Transverse colon (tissue), 4 donors: ENCODE results near the gene GBX1. TPM values are rescaled to one million over a fixed set of nuclear protein-coding genes. Genes with fewer than 3 reads are reported as not detected.

Experiments
- DNase-seq: peaks from one replicate; pipeline ENCODE4 v3.0.0-alpha.2; 2019
- H3K27ac ChIP-seq, 4 donors: fragments of 200-600 bp; sonication (generic); 2 replicates each; pipeline ENCODE4 v1.5.1; 2016 to 2018; ENCODE audit warnings: inconsistent platforms in 4 of 4
- H3K27me3 ChIP-seq: fragments of 200-600 bp; sonication (generic); 2 replicates; pipeline ENCODE4 v1.5.1; 2017; ENCODE audit warnings: inconsistent platforms
- H3K36me3 ChIP-seq, 4 donors: fragments of 200-600 bp; sonication (generic); 2 replicates each; pipeline ENCODE4 v1.5.1; 2017 to 2019; ENCODE audit warnings: inconsistent platforms in 4 of 4
- H3K4me1 ChIP-seq, 4 donors: fragments of 200-600 bp; sonication (generic); 2 replicates each; pipeline ENCODE4 v1.5.1; 2017 to 2020; ENCODE audit warnings: inconsistent platforms in 4 of 4
- H3K4me3 ChIP-seq, 4 donors: fragments of 200-600 bp; sonication (generic); 1 replicate in 1 of 4; 2 replicates in 3 of 4; pipeline versions ENCODE4 v1.5.1 to v1.6.1; 2017 to 2019; ENCODE audit warnings: inconsistent platforms in 4 of 4
- H3K9me3 ChIP-seq, 2 donors: fragments of 200-600 bp; sonication (generic); 2 replicates each; pipeline ENCODE4 v1.5.1; 2017 to 2019; ENCODE audit warnings: inconsistent platforms in 2 of 2
- EP300 ChIP-seq: sonication (generic); formaldehyde crosslinking; IDR thresholded peaks from one replicate; pipeline ENCODE4 v1.6.1; 2017; ENCODE audit warnings: antibody characterized with exemption, low read depth
- POLR2A ChIP-seq: fragments of 450-650 bp; IDR thresholded peaks from one replicate; pipeline ENCODE4 v1.6.1; 2016; ENCODE audit warnings: antibody characterized with exemption, mild to moderate bottlenecking, moderate library complexity
- POLR2AphosphoS5 ChIP-seq, 3 donors: sonication (generic); formaldehyde crosslinking; IDR thresholded peaks; one replicate each; pipeline ENCODE4 v1.6.1; 2016; ENCODE audit warnings: antibody characterized with exemption in 3 of 3
- WGBS, 2 donors: methylation state at CpG; one replicate each; pipeline ENCODE4 v1.1.5; 2018; ENCODE audit warnings: low coverage in 1 of 2; 5-methylcytosine and 5-hydroxymethylcytosine counted together
- in situ Hi-C, 4 donors: fragments of 200-750 bp; cut with MboI; loops; one replicate each; pipeline versions ENCODE4 v1.15.0 to v1.15.1; 2017; ENCODE audit warnings: low sequenced_read_pairs in 3 of 4, low pct_ligation_motif_present in 1 of 4, low pct_unique_long_range_greater_than_20kb in 1 of 4
- intact Hi-C: fragments of 100-400 bp; cut with DNase I; formaldehyde crosslinking; loops from one replicate; pipeline ENCODE4 v1.15.1; 2023; ENCODE audit warnings: low total_unique reads
- total RNA-seq, 4 donors: library from RNA; depleted of rRNA; stranded (reverse); fragments of >200 nt; gene quantifications; one replicate each; pipeline ENCODE4 v1.1.0, GENCODE V29; 2016
- TF ChIP-seq, protein P1 (sequence below), 5 experiments: fragments of 200-600 bp in 3 of 5; fragments of 450-650 bp in 2 of 5; sonication (generic) in 3 of 5; IDR thresholded peaks; 1 replicate in 2 of 5; 2 replicates in 3 of 5; pipeline ENCODE4 v1.5.1; 2016 to 2017; ENCODE audit warnings: antibody characterized with exemption in 5 of 5, inconsistent platforms in 3 of 5, mild to moderate bottlenecking in 2 of 5, moderate library complexity in 1 of 5

GBX1 gene
- not detected for total RNA-seq

- TF ChIP-seq, protein P1, sequence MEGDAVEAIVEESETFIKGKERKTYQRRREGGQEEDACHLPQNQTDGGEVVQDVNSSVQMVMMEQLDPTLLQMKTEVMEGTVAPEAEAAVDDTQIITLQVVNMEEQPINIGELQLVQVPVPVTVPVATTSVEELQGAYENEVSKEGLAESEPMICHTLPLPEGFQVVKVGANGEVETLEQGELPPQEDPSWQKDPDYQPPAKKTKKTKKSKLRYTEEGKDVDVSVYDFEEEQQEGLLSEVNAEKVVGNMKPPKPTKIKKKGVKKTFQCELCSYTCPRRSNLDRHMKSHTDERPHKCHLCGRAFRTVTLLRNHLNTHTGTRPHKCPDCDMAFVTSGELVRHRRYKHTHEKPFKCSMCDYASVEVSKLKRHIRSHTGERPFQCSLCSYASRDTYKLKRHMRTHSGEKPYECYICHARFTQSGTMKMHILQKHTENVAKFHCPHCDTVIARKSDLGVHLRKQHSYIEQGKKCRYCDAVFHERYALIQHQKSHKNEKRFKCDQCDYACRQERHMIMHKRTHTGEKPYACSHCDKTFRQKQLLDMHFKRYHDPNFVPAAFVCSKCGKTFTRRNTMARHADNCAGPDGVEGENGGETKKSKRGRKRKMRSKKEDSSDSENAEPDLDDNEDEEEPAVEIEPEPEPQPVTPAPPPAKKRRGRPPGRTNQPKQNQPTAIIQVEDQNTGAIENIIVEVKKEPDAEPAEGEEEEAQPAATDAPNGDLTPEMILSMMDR (IDR thresholded peaks at IDR 0.05), result peak in 2 of 5 experiments; percentile 12 to 14
- no peak for TF ChIP-seq POLR2A
- Histone ChIP-seq H3K36me3 (no peaks in the 10 kb centered on the region), H3K4me1 (peaks cover 13 to 18% (median 18%) of the 10 kb centered on the region in 4 donors), H3K4me3 (peak within 1 kb of the TSS; percentile 17 to 52 (median 31)), H3K27me3 (peaks cover 96% of the 10 kb centered on the region), H3K27ac (no peak within 1 kb of the TSS), H3K9me3 (no peaks in the 10 kb centered on the region)
- DNase-seq, result no peak
- in situ Hi-C loops (no loop called here), intact Hi-C loops (loop anchor here (5.0 kb wide), 1 partner anchor 45 kb away; no protein-coding TSS in a partner anchor)
- 2 to 3% methylated on average over 19 to 87 of the region's 101 CpGs for WGBS, 2 donors
These were observed at the start of gene GBX1 for GRCh38 chr7:151167197-151167961. GBX1 (minus strand) TSS chr7:151167694; CDS start chr7:151167548, 146 bp downstream.

GRCh38 chr7:151215396-151215795, 47.9 kb upstream of the GBX1 start:
- Histone ChIP-seq H3K27ac (peak overlapping the region in 2 of 4 donors; percentile 25 to 55), H3K4me3 (no peak overlapping the region), H3K9me3 (no peaks in the 10 kb centered on the region), H3K4me1 (peaks cover 0 to 6% (median 0%) of the 10 kb centered on the region in 4 donors), H3K36me3 (peaks cover 0 to 51% (median 25%) of the 10 kb centered on the region in 4 donors), H3K27me3 (no peaks in the 10 kb centered on the region)
- TF ChIP-seq EP300 (no peak), POLR2A (no peak), POLR2AphosphoS5 (IDR thresholded peaks at IDR 0.05) (no peak)
- TF ChIP-seq, protein P1 (IDR thresholded peaks at IDR 0.05), result no peak
- 79 to 100% methylated on average over 1 to 5 of the region's 5 CpGs for WGBS, 2 donors
- intact Hi-C loops, result no loop called here
- in situ Hi-C loops, result no loop called here
- no peak for DNase-seq

DNA sequence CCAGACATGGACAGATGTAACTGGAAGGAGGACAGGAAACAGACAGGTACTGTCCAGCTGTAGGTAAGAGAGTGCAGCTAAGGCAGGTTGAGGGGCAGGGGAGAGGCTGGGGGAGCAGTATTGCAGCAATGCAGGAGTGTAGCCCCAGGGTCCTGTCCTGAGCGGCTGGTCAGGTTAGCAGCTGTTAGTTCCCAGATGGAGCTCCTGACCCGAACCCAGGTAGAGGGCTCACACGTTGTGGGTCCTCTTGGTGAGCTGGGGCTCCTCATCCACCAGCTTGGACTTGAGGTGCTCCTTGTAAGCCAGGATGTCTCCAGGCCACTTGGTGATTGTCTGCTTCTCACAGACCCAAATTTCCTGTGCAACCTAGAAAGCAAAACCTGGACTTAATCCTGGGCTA, 46.3 kb upstream of the GBX1 start:
- intact Hi-C loops (no loop called here), in situ Hi-C loops (no loop called here)
- H3K9me3 ChIP-seq, result no peaks in the 10 kb centered on the region
- TF ChIP-seq, protein P1 (IDR thresholded peaks at IDR 0.05), result no peak
- no peak for TF ChIP-seq POLR2A
- TF ChIP-seq EP300, result no peak
- TF ChIP-seq POLR2AphosphoS5 (IDR thresholded peaks at IDR 0.05), result no peak
- H3K27ac ChIP-seq, result no peak overlapping the region
- H3K27me3 ChIP-seq, result no peaks in the 10 kb centered on the region
- H3K36me3 ChIP-seq, result peaks cover 0 to 42% (median 20%) of the 10 kb centered on the region in 4 donors
- H3K4me3 ChIP-seq, result no peak overlapping the region
- 89% methylated on average over 3 of the region's 3 CpGs; no CpG with 5 or more reads in 1 of the 2 donors for WGBS, 2 donors
- peaks cover 0 to 6% (median 0%) of the 10 kb centered on the region in 4 donors for H3K4me1 ChIP-seq
- DNase-seq, result no peak

DNA sequence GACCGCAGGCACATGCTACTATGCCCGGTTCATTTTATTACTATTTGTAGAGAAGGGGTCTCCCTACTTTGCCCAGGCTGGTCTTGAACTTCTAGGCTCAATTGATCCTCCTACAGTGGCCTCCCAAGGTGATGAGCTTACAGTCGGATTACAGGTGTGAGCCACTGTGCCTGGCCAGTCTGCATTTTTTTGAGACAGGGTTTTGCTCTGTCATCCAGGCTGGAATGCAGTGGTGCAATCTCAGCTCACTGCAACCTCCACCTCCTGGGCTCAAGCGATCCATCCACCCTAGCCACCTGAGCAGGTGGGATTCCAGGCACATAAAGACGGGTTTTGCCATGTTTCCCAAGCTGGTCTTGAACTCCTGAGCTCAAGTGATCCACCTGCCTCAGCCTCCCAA, 45.1 kb upstream of the GBX1 start:
- in situ Hi-C loops, result no loop called here
- Histone ChIP-seq H3K9me3 (no peaks in the 10 kb centered on the region), H3K4me3 (no peak overlapping the region), H3K4me1 (peaks cover 0 to 6% (median 0%) of the 10 kb centered on the region in 4 donors), H3K27ac (no peak overlapping the region), H3K36me3 (peaks cover 0 to 31% (median 15%) of the 10 kb centered on the region in 4 donors), H3K27me3 (no peaks in the 10 kb centered on the region)
- WGBS, 2 donors, result 89 to 90% methylated on average over 2 to 5 of the region's 5 CpGs
- DNase-seq, result no peak
- TF ChIP-seq POLR2AphosphoS5 (IDR thresholded peaks at IDR 0.05) (no peak), POLR2A (no peak), EP300 (no peak)
- TF ChIP-seq, protein P1 (IDR thresholded peaks at IDR 0.05), result no peak
- intact Hi-C loops, result no loop called here
